ENCODE measurements around the gene TMEM120B. TPM values are rescaled to one million over a fixed set of nuclear protein-coding genes. Genes with fewer than 3 reads are reported as not detected.
"Not testable (repeated sequence)": the region's sequence is repeated elsewhere in the genome, so short reads cannot be mapped to it uniquely, and the experiment has no call there.

TMEM120B gene
- total RNA-seq, 1 experiment from 2014 or later = 2.9 TPM

DNA sequence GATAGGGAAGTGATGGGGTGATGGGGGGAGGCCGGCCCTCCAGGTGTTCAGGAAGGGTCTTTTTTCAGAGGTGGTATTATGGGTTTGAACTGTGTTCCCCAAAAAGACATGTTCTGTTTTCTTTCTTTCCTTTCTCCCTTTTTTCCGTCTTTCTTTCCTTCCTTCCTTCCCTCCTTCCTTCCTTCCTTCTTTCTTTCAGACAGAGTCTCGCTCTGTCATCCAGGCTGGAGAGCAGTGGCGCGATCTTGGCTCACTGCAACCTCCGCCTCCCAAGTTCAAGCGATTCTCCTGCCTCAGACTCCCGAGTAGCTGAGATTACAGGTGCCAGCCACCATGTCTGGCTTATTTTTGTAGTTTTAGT is 3.5 kb upstream of the TMEM120B start:
- not testable (repeated sequence) for DNase-seq (ENCODE audit: low read depth)

DNA sequence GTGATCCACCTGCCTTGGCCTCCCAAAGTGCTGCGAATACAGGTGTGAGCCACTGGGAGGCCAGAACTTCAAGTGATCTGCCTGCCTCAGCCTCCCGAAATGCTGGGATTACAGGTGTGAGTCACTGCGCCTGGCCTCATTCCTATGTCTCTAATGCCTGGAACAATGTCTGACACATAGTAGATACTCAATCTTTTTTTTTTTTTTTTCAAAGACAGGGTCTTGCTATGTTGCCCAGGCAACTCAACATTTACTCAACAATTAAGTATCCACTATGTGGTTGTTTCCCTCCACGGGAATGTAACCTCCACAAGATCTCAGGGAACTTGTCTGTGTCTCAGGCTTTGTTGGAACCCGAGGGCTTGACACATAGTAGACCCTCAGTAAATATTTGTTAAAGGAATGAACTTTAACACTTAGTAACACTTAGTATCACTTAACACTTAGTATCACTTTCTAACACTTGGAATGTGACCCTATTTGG is 3.0 kb upstream of the TMEM120B start:
- DNase-seq (ENCODE audit: low read depth) = peak; percentile 65

DNA sequence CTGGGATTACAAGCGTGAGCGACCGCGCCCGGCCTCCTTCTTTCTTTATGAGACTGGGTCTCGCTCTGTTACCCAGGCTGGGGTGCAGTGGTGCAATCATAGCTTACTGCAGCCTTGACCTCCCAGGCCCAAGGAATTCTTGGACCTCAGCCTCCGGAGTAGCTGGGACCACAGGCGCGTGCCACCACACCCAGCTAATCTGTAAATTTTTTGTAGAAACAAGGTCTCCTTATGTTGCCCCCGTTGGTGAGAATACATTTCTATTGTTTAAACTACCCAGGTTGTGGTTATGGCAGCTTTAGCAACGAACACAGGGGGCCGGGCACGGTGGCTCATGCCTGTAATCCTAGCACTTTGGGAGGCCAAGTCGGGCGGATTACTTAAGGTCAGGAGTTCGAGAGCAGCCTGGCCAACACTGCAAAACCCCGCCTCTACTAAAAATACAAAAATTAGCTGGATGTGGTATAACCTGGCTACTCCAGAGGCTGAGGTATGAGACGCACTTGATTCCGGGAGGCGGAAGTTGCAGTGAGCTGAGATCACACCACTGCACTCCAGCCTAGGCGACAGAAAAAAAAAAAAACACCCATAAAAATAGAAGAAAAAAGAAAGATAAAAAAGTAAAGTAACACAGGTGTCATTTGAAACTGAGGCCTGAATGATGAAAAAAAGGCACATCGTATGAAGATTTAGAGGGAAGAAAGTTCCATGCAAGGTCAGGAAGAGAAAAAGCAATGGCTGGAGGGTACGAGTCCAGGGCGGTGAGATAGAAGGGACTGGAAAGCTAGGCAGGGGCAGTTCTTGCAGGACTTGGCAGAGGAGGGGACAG is 977 bp upstream of the TMEM120B start:
- DNase-seq (ENCODE audit: low read depth) = no peak

DNA sequence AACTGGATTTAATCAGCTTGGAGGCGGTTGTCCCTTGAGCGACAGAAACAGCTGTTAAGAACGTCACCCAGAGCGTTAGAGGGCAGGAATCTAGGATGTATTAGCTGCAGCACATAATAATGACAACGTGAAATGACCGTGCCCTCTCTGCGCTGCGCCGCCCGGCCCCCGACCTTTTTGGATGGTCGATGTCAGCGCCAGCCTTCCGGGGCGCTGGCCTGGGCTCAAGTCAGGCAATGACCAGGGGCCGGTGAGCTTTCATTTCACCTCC is 427 bp upstream of the TMEM120B start:
- peak; percentile 35 for DNase-seq (ENCODE audit: low read depth)

- no peak for DNase-seq (ENCODE audit: low read depth)
Observed at GRCh38 chr12:121713257-121713777, 765 bp downstream of the TMEM120B start.

DNA sequence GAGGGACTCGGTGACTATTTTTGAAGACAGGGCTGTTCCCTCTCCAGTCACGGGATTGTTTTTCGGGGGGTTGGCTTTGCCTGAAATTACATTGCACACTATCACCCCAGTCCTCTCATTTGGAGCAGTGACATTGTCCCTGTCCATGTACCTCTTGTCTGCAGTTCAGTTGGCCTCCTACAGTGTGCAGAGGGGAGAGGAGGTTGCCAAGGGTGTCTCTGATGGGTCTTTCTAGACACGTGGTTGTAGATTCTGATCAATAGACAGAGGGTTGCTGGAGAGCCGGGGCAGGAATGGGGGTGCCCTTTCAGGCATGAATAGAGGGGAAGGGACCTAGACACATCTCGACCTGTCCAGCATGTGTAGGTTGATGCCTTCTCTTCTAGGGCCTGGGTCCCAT is 1.2 kb downstream of the TMEM120B start:
- no peak for DNase-seq (ENCODE audit: low read depth)

DNA sequence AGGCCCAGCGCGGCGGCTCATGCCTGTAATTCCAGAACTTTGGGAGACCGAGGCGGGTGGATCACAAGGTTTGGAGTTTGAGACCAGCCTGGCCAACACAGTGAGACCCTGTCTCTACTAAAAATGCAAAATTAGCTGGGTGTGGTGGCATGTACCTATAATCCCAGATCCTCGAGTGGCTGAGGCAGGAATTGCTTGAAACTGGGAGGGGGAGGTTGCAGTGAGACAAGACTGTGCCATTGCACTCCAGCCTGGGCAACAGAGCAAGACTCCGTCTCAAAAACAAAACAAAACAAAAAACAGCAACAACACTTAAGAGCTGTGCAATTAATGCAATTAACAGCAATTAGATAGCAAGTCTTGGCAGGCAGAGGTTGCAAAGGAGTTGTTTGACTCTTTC is 2.5 kb downstream of the TMEM120B start:
- not testable (repeated sequence) for DNase-seq (ENCODE audit: low read depth)

DNA sequence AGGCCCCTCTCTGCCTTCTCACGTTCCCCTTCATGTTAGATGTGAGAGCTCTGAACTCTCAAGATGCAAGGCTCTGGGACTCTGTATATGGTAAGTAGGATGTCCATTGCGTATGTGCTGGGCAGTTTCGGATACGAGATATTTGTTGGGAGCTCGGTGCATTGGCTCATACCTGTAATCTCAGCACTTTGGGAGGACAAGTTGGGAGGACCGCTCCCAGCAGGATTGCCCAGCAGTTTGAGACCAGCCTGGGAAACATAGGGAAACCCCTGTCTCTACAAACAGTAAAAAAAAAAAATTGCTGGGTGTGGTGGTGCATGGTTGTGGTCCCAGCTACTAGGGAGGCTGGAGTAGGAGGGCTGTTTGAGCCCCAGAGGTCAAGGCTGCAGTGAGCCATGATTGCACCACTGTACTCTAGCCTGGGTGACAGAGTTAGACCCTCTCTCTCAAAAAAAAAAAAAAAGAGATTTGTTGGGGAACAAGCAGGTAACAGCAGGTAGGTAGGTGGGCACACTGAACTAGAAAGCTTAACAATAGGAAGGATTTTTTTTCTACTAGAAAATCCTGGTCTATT is 3.4 kb downstream of the TMEM120B start:
- no peak for DNase-seq (ENCODE audit: low read depth)

GRCh38 chr12:121717041-121717699 is 4.6 kb downstream of the TMEM120B start:
- DNase-seq (ENCODE audit: low read depth) = peak; percentile 96

GRCh38 chr12:121718653-121719239 is 6.2 kb downstream of the TMEM120B start:
- DNase-seq (ENCODE audit: low read depth) = no peak

DNA sequence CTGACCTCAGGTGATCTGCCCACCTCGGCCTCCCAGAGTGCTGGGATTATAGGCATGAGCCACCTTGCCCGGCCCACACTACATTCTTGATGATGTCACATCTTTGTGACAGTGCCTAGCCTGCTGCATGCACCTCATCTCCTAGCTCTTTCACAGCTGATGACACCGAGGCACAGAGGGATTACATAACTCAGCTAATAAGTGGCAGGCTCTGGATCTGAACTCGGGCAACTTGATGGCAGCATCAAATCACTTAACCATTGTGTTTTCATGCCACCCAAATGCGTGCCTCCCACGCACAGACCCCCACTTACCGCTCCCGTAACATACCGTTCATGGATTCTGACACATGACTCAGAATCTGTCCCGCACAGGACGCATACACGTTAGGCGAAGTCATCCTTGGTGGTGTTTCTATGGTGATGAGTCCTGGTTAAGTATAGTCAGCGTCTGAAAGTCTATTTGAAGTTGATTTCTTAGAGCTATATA is 7.4 kb downstream of the TMEM120B start:
- peak; percentile 73 for DNase-seq (ENCODE audit: low read depth)

DNA sequence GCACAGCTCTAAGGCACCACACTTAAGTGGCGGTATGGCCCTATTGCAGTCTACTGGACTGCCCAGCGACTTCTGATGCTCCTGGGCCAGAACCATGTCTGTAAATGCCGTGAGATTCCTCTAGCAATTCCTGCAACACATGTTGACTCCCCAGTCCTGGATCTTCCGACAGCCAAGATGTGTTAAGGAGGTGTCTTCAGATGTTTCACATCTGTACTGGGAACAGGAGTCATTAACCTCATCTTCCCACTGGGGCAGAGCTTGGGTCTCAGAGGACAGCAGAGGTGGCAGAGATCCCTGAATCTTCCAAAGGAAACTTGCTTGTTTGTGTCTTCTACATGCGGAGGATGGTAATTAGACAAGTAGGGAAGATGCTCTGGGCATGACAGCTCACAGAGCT is 8.2 kb downstream of the TMEM120B start:
- DNase-seq (ENCODE audit: low read depth) = no peak

DNA sequence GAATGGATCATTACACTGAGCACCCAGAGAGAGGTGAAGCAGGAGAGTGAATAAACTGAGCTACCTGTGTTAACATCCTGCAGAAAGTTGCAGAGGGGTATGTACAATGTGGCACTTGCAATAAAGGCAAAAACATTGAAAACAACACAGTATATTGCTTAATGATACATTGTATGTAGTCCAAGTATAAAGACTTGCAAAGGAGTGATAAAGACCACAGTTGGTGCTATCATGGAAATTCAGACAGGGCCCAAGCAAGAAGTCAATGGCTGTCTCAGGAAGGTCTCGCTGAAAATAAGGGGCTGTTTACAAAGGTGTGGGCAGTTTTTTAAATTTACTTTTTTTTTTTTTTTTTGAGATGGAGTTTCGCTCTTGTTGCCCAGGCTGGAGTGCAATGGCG is 10.0 kb downstream of the TMEM120B start:
- DNase-seq (ENCODE audit: low read depth) = no peak

DNA sequence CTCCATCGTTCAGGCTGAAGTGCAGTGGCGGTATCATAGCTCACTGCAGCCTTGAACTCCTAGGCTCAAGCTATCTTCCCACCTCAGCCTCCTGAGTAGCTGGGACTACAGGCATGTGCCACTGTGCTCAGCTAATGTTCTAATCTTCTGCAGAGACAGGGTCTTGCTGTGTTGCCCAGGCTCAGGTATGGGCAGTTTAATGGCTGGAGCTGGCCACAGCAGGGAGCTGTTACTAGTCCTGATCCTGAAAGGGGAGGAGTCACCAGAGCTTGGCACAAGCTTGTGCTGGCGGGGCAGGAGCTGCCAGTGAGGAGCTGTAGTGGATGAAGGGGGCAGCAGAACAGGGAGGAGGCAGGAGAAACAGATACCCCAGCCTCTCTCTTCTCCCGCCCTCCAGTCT is 10.6 kb downstream of the TMEM120B start:
- no peak for DNase-seq (ENCODE audit: low read depth)

- DNase-seq (ENCODE audit: low read depth) = no peak
Observed at GRCh38 chr12:121724925-121725324, 12.4 kb downstream of the TMEM120B start.

- no peak for DNase-seq (ENCODE audit: low read depth)
Observed at GRCh38 chr12:121725423-121725822, 12.9 kb downstream of the TMEM120B start.

GRCh38 chr12:121729021-121729420 is 16.5 kb downstream of the TMEM120B start:
- DNase-seq (ENCODE audit: low read depth) = no peak

- no peak for DNase-seq (ENCODE audit: low read depth)
Observed at GRCh38 chr12:121731473-121731872, 18.9 kb downstream of the TMEM120B start.

- DNase-seq (ENCODE audit: low read depth) = no peak
Observed at GRCh38 chr12:121733849-121734248, 21.3 kb downstream of the TMEM120B start.

GRCh38 chr12:121738340-121738858 is 25.8 kb downstream of the TMEM120B start:
- no peak for DNase-seq (ENCODE audit: low read depth)

GRCh38 chr12:121740847-121741246 is 28.3 kb downstream of the TMEM120B start:
- no peak for DNase-seq (ENCODE audit: low read depth)

GRCh38 chr12:121741743-121742142 is 29.2 kb downstream of the TMEM120B start:
- no peak for DNase-seq (ENCODE audit: low read depth)

All from RPMI7951 (cell line).